Neutrophil (primary cell): Measurements from ENCODE around the gene CTBP2.

ENCODE experiments used
- H3K27ac ChIP-seq: fragments of 200-600 bp; sonication (generic); 2 replicates; pipeline ENCODE4 v1.5.1; 2016; ENCODE audit warnings: mild to moderate bottlenecking, moderate library complexity
- H3K27me3 ChIP-seq: fragments of 200-600 bp; sonication (generic); 2 replicates; pipeline ENCODE4 v1.6.0; 2016; ENCODE audit warnings: mild to moderate bottlenecking
- H3K36me3 ChIP-seq: fragments of 200-600 bp; sonication (generic); 2 replicates; pipeline ENCODE4 v1.5.1; 2017
- H3K4me1 ChIP-seq, 2 experiments: fragments of 200-600 bp in 1 of 2; sonication (generic) in 1 of 2; 1 replicate in 1 of 2; 2 replicates in 1 of 2; pipeline versions ENCODE4 v1.5.1 to v1.6.1; 2013 to 2016; ENCODE audit warnings: low read depth in 1 of 2, low read length in 1 of 2, mild to moderate bottlenecking in 1 of 2, moderate library complexity in 1 of 2; ENCODE audit not compliant: control insufficient read depth in 1 of 2, insufficient read depth in 1 of 2
- H3K4me3 ChIP-seq, 2 experiments: fragments of 200-600 bp in 1 of 2; sonication (generic) in 1 of 2; 1 replicate in 1 of 2; 2 replicates in 1 of 2; pipeline ENCODE4 v1.5.1; 2013 to 2016; ENCODE audit warnings: low read depth in 1 of 2, low read length in 1 of 2, mild to moderate bottlenecking in 1 of 2, moderate library complexity in 1 of 2
- H3K9me3 ChIP-seq: fragments of 200-600 bp; sonication (generic); 2 replicates; pipeline ENCODE4 v1.5.1; 2016
- CTCF ChIP-seq: fragments of 200-600 bp; sonication (generic); IDR thresholded peaks from 2 replicates; pipeline ENCODE4 v1.5.1; 2016; ENCODE audit warnings: antibody characterized with exemption

The CTBP2 gene

DNA sequence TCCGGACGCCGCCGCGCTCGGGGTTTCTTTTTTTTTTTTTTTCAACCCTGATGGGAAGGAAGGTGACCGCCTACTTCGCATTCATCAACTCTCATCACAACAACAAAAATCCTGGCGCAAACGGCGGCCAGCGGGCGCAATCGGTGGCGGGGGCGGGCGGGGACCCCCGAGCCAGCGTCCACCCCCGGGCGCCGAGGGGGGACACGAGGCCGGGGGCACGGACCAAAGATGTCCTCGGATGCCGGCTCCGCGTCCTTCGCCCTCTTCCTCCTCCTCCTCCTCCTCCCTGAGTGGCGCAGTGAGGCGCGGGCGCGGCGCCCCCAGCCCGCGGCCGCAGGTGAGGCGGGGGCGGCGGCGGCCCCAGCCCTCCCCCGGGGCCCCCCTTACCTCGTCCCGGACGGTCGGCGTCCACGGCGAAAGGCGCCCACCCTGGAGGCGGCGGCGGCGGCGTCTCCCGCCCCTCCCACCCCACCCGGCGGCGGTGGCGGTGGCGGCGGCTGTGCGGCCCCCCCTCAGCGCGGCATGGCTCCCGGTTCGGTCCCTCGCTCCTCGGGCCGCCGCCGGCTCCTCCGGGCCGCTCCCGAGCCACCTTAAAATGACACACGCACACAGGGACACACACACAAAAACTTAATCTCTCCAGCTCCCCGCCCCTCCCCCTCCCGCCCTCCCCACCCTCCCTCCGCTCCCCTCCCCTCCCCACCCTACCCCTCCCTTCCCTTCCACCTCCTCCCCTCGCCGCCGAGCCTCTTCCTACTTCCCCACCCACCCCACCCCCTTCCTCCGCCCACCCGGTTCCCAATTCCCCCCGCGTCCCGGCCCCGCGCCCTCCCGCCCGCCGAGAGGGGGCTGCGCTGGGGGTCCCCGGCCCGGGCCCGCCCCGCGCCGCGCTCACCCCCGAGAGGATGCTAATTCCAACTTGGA lies at the start of gene CTBP2:
Gene CTBP2 (minus strand): TSS at position 632 of the 924 bp plus-strand sequence.
- no peaks in the 10 kb centered on the region for H3K9me3 ChIP-seq
- peaks cover 21% of the 10 kb centered on the region for H3K27me3 ChIP-seq
- H3K4me3 ChIP-seq, result peak within 1 kb of the TSS; percentile 80 to 87
- H3K4me1 ChIP-seq, result peaks cover 34 to 38% of the 10 kb centered on the region in 2 experiments
- no peaks in the 10 kb centered on the region for H3K36me3 ChIP-seq
- peak within 1 kb of the TSS; percentile 94 for H3K27ac ChIP-seq
- no peak for TF ChIP-seq CTCF

DNA sequence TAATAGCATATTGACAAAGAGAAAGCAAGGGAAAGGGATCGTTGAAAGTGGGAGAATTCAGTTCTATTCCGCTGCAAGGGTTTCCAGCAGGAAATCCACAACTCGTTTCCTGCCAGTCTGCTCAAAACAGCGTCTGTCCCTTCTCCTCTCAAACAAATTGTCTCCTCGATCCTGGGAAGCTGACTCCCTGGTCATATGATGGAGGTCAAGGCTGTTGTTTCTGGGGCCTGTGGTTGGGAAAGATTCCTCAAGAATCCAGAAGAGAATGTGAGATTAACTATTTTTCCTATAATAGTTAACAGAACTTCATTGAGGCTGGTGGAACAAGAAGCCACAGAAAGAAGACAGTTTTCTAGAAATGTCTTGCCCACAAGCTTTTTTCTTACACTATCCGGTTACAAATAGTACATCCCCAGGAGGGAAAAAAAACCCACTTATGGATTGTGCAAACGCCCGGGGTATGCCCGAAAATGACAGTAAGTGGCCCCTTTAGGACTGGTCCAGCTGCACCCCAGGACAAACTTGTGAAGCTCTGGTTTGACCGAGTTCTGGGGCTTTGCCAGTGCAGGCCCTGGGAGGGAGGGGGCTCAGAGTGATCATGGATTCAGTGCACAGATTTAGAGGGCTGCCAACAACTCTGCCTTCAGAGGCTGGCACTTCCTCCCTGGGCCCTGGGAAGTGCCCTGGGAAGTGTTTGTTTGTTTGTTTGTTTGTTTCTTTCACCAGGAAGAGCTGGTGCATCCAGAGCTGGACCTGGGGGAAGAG lies 49.4 kb upstream of the CTBP2 start:
- Histone ChIP-seq H3K4me3 (no peak overlapping the region), H3K36me3 (no peaks in the 10 kb centered on the region), H3K9me3 (no peaks in the 10 kb centered on the region), H3K27ac (no peak overlapping the region), H3K27me3 (peaks cover 19% of the 10 kb centered on the region), H3K4me1 (no peaks in the 10 kb centered on the region)
- TF ChIP-seq CTCF, result no peak

DNA sequence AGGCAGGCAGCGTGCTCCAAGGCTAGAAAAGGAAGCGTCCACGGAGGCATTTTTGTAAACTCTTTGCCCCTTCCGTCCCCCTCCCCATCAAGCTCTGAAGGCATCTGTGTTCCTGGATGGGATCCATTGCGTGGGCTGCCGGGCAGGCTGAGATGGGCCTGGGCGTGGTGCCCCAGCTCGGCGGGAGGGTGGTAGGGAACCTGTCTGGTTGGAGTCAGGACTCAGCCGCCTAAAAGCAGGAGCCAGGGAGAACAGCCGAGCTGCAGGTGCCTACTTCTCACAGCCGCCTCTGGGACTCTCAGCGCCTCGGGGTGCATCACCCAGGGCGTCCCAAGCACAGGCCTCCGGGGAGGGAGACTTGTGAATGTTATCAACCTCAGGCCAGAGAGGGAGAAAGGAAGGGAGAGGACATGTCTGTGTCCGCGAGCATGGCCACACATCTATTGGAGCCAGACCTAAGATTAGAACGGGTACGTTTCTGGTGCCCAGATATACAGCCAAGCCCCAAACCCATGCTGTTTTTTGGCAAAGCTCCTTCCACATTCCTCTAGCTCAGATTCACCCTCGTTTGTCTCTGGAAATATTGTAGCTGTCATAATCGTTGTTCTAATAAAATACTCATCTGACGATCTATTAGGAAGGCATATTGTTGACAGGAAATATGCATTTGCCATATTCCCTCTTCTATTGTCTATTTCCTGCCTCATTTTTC lies 48.6 kb upstream of the CTBP2 start:
- H3K9me3 ChIP-seq, result no peaks in the 10 kb centered on the region
- peaks cover 19% of the 10 kb centered on the region for H3K27me3 ChIP-seq
- no peaks in the 10 kb centered on the region for H3K36me3 ChIP-seq
- no peak overlapping the region for H3K27ac ChIP-seq
- H3K4me1 ChIP-seq, result no peaks in the 10 kb centered on the region
- no peak for TF ChIP-seq CTCF
- no peak overlapping the region for H3K4me3 ChIP-seq

- Histone ChIP-seq H3K27ac (no peak overlapping the region), H3K4me1 (no peaks in the 10 kb centered on the region), H3K27me3 (peaks cover 9% of the 10 kb centered on the region), H3K9me3 (no peaks in the 10 kb centered on the region), H3K4me3 (no peak overlapping the region), H3K36me3 (no peaks in the 10 kb centered on the region)
- no peak for TF ChIP-seq CTCF
Measured at GRCh38 chr10:125206623-125207022, 46.3 kb upstream of the CTBP2 start.

GRCh38 chr10:125205431-125205830 lies 45.1 kb upstream of the CTBP2 start:
- no peaks in the 10 kb centered on the region for H3K9me3 ChIP-seq
- TF ChIP-seq CTCF, result no peak
- H3K27me3 ChIP-seq, result peaks cover 20% of the 10 kb centered on the region
- H3K27ac ChIP-seq, result no peak overlapping the region
- H3K4me1 ChIP-seq, result no peaks in the 10 kb centered on the region
- no peaks in the 10 kb centered on the region for H3K36me3 ChIP-seq
- H3K4me3 ChIP-seq, result no peak overlapping the region
